Naive thymus-derived CD4-positive, alpha-beta T cell (primary cell): ENCODE results near the gene PMFBP1. TPM values are rescaled to one million over a fixed set of nuclear protein-coding genes. Genes with fewer than 3 reads are reported as not detected.

ENCODE experiments used
- ATAC-seq: fragments of 150-1000 bp; cut with Tn5 transposase; 2 replicates; pipeline ENCODE4 v1.10.0; 2021; ENCODE audit warnings: mild to moderate bottlenecking, moderate library complexity
- CTCF ChIA-PET: fragments of 350-600 bp; sonication (Branson Sonifier 250); formaldehyde crosslinking; loops from one replicate; lab custom pipeline; 2021; ENCODE audit warnings: antibody characterized with exemption; lab: Charles Lee
- POLR2A ChIA-PET: fragments of 350-600 bp; sonication (Branson Sonifier 250); formaldehyde crosslinking; loops from one replicate; lab custom pipeline; 2021; ENCODE audit warnings: antibody characterized with exemption, inconsistent platforms; lab: Charles Lee
- DNase-seq, 9 donors: peaks; one replicate each; pipeline versions ENCODE4 v3.0.0 to v3.0.0-alpha.2; 2020 to 2022; ENCODE audit warnings: mixed read lengths in 1 of 9
- H3K27ac ChIP-seq: one replicate; pipeline ENCODE4 v1.7.0; 2013; ENCODE audit warnings: mild to moderate bottlenecking, low read depth, low read length, moderate library complexity
- H3K27me3 ChIP-seq, 2 donors: one replicate each; pipeline ENCODE4 v1.7.0; 2013; ENCODE audit warnings: low read length in 2 of 2, mild to moderate bottlenecking in 2 of 2, moderate library complexity in 2 of 2; ENCODE audit not compliant: control insufficient read depth in 2 of 2, insufficient read depth in 2 of 2
- H3K36me3 ChIP-seq, 3 experiments: 1 replicate in 2 of 3; 2 replicates in 1 of 3; pipeline ENCODE4 v1.7.0; 2013; ENCODE audit warnings: low read length in 3 of 3, mild to moderate bottlenecking in 3 of 3, moderate library complexity in 1 of 3; ENCODE audit not compliant: insufficient read depth in 3 of 3, control insufficient read depth in 2 of 3
- H3K4me1 ChIP-seq, 2 donors: one replicate each; pipeline ENCODE4 v1.7.0; 2013; ENCODE audit warnings: low read length in 2 of 2, mild to moderate bottlenecking in 2 of 2, moderate library complexity in 1 of 2; ENCODE audit not compliant: control insufficient read depth in 2 of 2, insufficient read depth in 2 of 2
- H3K4me3 ChIP-seq: 2 replicates; pipeline ENCODE4 v1.7.0; 2013; ENCODE audit warnings: mild to moderate bottlenecking, low read length
- H3K9me3 ChIP-seq, 3 experiments: 1 replicate in 2 of 3; 2 replicates in 1 of 3; pipeline ENCODE4 v1.7.0; 2013; ENCODE audit warnings: low read length in 3 of 3; ENCODE audit not compliant: control insufficient read depth in 2 of 3
- H3K27ac Mint-ChIP-seq, 9 donors: one replicate each; pipeline ENCODE4 v1.8.0; 2020 to 2022; ENCODE audit warnings: mixed read lengths in 9 of 9, mild to moderate bottlenecking in 8 of 9, moderate library complexity in 5 of 9, inconsistent platforms in 2 of 9
- H3K27me3 Mint-ChIP-seq, 5 donors: one replicate each; pipeline ENCODE4 v1.8.0; 2021 to 2022; ENCODE audit warnings: mixed read lengths in 5 of 5, mild to moderate bottlenecking in 1 of 5
- H3K36me3 Mint-ChIP-seq, 5 donors: one replicate each; pipeline ENCODE4 v1.8.0; 2020 to 2022; ENCODE audit warnings: mixed read lengths in 5 of 5, mild to moderate bottlenecking in 3 of 5, inconsistent platforms in 1 of 5
- H3K4me1 Mint-ChIP-seq, 7 donors: one replicate each; pipeline ENCODE4 v1.8.0; 2020 to 2022; ENCODE audit warnings: mixed read lengths in 7 of 7, mild to moderate bottlenecking in 3 of 7, inconsistent platforms in 1 of 7
- H3K4me3 Mint-ChIP-seq, 10 donors: one replicate each; pipeline ENCODE4 v1.8.0; 2020 to 2022; ENCODE audit warnings: mild to moderate bottlenecking in 10 of 10, mixed read lengths in 10 of 10, moderate library complexity in 6 of 10, inconsistent platforms in 2 of 10
- H3K9me3 Mint-ChIP-seq, 11 donors: one replicate each; pipeline ENCODE4 v1.8.0; 2020 to 2022; ENCODE audit warnings: mixed read lengths in 11 of 11, mild to moderate bottlenecking in 4 of 11, inconsistent platforms in 1 of 11, moderate library complexity in 1 of 11
- intact Hi-C, 2 donors: fragments of 100-400 bp; cut with micrococcal nuclease; formaldehyde crosslinking; loops; one replicate each; pipeline ENCODE4 v1.15.1; 2023
- polyA plus RNA-seq, 2 donors: library from polyadenylated mRNA; unstranded; fragments of 300-500 nt; fragmentation: Illumina TruSeq; gene quantifications; one replicate each; pipeline ENCODE4 v1.2.3, GENCODE V29; 2021
- total RNA-seq, 6 experiments: library from RNA in 5 of 6; stranded (reverse) in 5 of 6; gene quantifications; 1 replicate in 5 of 6; 2 replicates in 1 of 6; pipeline ENCODE4 v1.2.3 and lab custom pipeline; 2021 to 2026

PMFBP1 gene
- total RNA-seq (1 to 10 TPM in 4 of 5 experiments, under 1 TPM in 1; 0.85 to 2.0 (median 1.4) TPM), polyA plus RNA-seq (under 1 TPM in 1 of 2 donors, not detected in 1; 0.12 TPM), total RNA-seq (lab: John Stamatoyannopoulos, UW) (1.9 reads per million, percentile 8 among the genes with 10 or more reads in this experiment)

- H3K4me1 Mint-ChIP-seq: peaks cover 0 to 4% (median 0%) of the 10 kb centered on the region in 7 donors
- CTCF ChIA-PET: no interaction called here
- POLR2A ChIA-PET: no interaction called here
- H3K9me3 Mint-ChIP-seq: peaks cover 0 to 13% (median 0%) of the 10 kb centered on the region in 11 donors
- intact Hi-C loops: no loop called here
- H3K27ac Mint-ChIP-seq: no peak within 1 kb of the TSS
- H3K36me3 Mint-ChIP-seq: no peaks in the 10 kb centered on the region
- H3K4me3 ChIP-seq: no peak within 1 kb of the TSS
- no peak for DNase-seq
- H3K27me3 Mint-ChIP-seq: peaks cover 0 to 17% (median 9%) of the 10 kb centered on the region in 5 donors
- H3K27me3 ChIP-seq: no peaks in the 10 kb centered on the region
- H3K27ac ChIP-seq: no peak within 1 kb of the TSS
- no peaks in the 10 kb centered on the region for H3K36me3 ChIP-seq
- no peak within 1 kb of the TSS for H3K4me3 Mint-ChIP-seq
- H3K4me1 ChIP-seq: no peaks in the 10 kb centered on the region
- ATAC-seq: peak; percentile 87
- H3K9me3 ChIP-seq: no peaks in the 10 kb centered on the region
These were observed at the start of gene PMFBP1 for GRCh38 chr16:72172105-72173034. Gene PMFBP1, minus strand, starts transcription at chr16:72172155. Its CDS starts 947 bp downstream, at chr16:72171208.

- no peak for DNase-seq
- Histone ChIP-seq H3K4me3 (no peak overlapping the region), H3K9me3 (no peaks in the 10 kb centered on the region), H3K27me3 (no peaks in the 10 kb centered on the region), H3K27ac (no peak overlapping the region), H3K4me1 (no peaks in the 10 kb centered on the region), H3K36me3 (no peaks in the 10 kb centered on the region)
- Mint-ChIP-seq H3K9me3 (peaks cover 0 to 5% (median 0%) of the 10 kb centered on the region in 11 donors), H3K36me3 (no peaks in the 10 kb centered on the region), H3K4me1 (no peaks in the 10 kb centered on the region), H3K27me3 (peaks cover 0 to 7% (median 0%) of the 10 kb centered on the region in 5 donors), H3K4me3 (no peak overlapping the region), H3K27ac (no peak overlapping the region)
- ATAC-seq: no peak
- intact Hi-C loops: no loop called here
- POLR2A ChIA-PET: no interaction called here
- CTCF ChIA-PET: no interaction called here
These were observed 49.7 kb upstream of the PMFBP1 start for GRCh38 chr16:72221630-72222024.

DNA sequence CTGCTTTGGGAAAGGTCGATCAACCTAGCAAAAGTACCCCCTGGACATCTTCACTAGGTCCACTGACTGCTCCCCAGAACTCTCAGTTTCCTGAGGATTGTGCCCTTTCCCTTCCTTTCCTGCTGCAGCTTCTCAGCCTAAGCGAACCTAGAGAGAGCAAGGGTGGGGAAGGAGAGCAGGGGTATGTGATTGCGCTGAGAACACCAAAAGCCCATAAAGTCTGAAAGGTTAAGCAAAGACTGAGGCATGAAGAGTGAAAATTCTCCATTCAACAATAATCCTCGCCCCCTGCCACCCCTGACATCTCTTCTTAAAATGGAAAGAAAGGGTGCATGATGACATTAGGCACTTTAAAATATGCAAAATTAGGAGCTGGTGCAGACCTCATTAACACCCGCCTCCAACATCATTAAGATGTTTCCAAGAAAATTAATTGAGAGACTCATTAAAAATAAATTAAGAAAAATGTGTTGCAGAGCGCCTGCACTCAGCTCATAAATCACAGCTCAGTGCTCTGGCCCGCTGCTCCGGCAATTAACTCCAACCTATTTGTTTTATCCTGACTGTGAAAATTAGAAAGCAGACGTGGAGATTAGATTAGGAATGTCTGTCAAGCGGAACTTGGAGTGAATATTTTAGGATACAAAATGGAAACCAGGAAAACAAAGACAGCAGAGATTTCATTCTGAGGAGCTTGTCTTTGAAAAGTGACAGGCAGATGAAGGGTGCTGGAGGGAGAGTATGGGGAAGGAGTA is 49.1 kb upstream of the PMFBP1 start:
- CTCF ChIA-PET: no interaction called here
- POLR2A ChIA-PET: no interaction called here
- Histone ChIP-seq H3K9me3 (no peaks in the 10 kb centered on the region), H3K36me3 (no peaks in the 10 kb centered on the region), H3K4me1 (no peaks in the 10 kb centered on the region), H3K27ac (no peak overlapping the region), H3K4me3 (no peak overlapping the region), H3K27me3 (no peaks in the 10 kb centered on the region)
- Mint-ChIP-seq H3K27ac (no peak overlapping the region), H3K4me3 (no peak overlapping the region), H3K9me3 (peaks cover 0 to 5% (median 0%) of the 10 kb centered on the region in 11 donors), H3K27me3 (peaks cover 0 to 7% (median 0%) of the 10 kb centered on the region in 5 donors), H3K4me1 (no peaks in the 10 kb centered on the region), H3K36me3 (no peaks in the 10 kb centered on the region)
- DNase-seq (no peak), ATAC-seq (no peak)
- intact Hi-C loops: no loop called here

DNA sequence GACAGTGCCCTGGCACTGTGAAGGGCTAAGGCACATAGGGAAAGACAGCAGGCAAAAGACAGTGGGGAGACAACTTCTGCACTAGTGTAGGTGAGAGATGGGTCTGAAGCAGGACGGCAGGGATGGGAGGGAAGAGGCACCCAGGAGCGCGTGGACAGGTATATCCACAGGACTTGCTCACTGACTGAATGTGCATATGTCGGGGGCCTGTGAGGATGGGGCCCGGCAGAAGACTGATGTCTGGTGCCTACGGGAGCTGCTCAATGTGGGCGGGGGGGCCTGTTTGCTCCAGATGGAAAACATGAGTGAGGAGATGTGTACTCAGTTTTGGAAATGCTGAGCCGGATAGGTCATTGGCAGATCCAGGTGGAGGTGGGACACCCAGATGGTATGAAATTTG is 47.3 kb upstream of the PMFBP1 start:
- Histone ChIP-seq H3K4me1 (no peaks in the 10 kb centered on the region), H3K4me3 (no peak overlapping the region), H3K9me3 (no peaks in the 10 kb centered on the region), H3K36me3 (no peaks in the 10 kb centered on the region), H3K27me3 (no peaks in the 10 kb centered on the region), H3K27ac (no peak overlapping the region)
- peaks cover 0 to 7% (median 0%) of the 10 kb centered on the region in 5 donors for H3K36me3 Mint-ChIP-seq
- H3K27ac Mint-ChIP-seq: no peak overlapping the region
- DNase-seq (no peak), ATAC-seq (no peak)
- H3K4me3 Mint-ChIP-seq: no peak overlapping the region
- H3K4me1 Mint-ChIP-seq: no peaks in the 10 kb centered on the region
- ChIA-PET POLR2A (no interaction called here), CTCF (no interaction called here)
- peaks cover 0 to 12% (median 0%) of the 10 kb centered on the region in 5 donors for H3K27me3 Mint-ChIP-seq
- intact Hi-C loops: no loop called here
- peaks cover 0 to 17% (median 11%) of the 10 kb centered on the region in 11 donors for H3K9me3 Mint-ChIP-seq

GRCh38 chr16:72216767-72217166 is 44.8 kb upstream of the PMFBP1 start:
- Histone ChIP-seq H3K4me3 (no peak overlapping the region), H3K36me3 (no peaks in the 10 kb centered on the region), H3K4me1 (no peaks in the 10 kb centered on the region), H3K9me3 (no peaks in the 10 kb centered on the region), H3K27ac (no peak overlapping the region), H3K27me3 (no peaks in the 10 kb centered on the region)
- ChIA-PET POLR2A (no interaction called here), CTCF (no interaction called here)
- Mint-ChIP-seq H3K4me1 (no peaks in the 10 kb centered on the region), H3K27ac (no peak overlapping the region), H3K27me3 (peaks cover 0 to 12% (median 0%) of the 10 kb centered on the region in 5 donors), H3K4me3 (no peak overlapping the region), H3K36me3 (peaks cover 0 to 7% (median 0%) of the 10 kb centered on the region in 5 donors), H3K9me3 (peaks cover 2 to 21% (median 11%) of the 10 kb centered on the region in 11 donors)
- ATAC-seq (no peak), DNase-seq (no peak)
- intact Hi-C loops: no loop called here

DNA sequence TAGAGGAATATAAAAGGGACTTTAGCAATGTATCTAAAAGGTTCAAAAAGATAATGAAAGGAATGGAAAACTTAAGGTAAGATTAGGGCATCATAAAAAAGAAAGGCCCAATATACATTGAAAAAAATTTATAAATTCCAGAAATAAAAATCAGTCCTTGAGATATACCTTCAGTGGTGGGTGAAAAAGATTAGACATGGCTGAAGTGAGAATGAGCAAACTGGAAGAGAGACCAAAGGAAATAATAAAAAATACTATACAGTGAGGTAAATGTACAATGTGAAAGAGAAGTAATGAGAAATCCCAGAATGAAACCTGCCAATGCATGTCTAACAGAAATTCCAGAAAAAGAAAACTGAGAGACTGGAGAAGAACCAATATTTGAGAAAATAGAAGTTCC is 42.9 kb upstream of the PMFBP1 start:
- Mint-ChIP-seq H3K4me3 (no peak overlapping the region), H3K27ac (no peak overlapping the region), H3K9me3 (peaks cover 2 to 21% (median 11%) of the 10 kb centered on the region in 11 donors), H3K27me3 (peaks cover 0 to 16% (median 2%) of the 10 kb centered on the region in 5 donors), H3K36me3 (peaks cover 0 to 7% (median 0%) of the 10 kb centered on the region in 5 donors), H3K4me1 (no peaks in the 10 kb centered on the region)
- Histone ChIP-seq H3K27ac (no peak overlapping the region), H3K36me3 (no peaks in the 10 kb centered on the region), H3K9me3 (no peaks in the 10 kb centered on the region), H3K4me3 (no peak overlapping the region), H3K4me1 (no peaks in the 10 kb centered on the region), H3K27me3 (no peaks in the 10 kb centered on the region)
- ChIA-PET CTCF (no interaction called here), POLR2A (no interaction called here)
- intact Hi-C loops: no loop called here
- ATAC-seq (no peak), DNase-seq (no peak)
